ENCODE data around the gene GSTP1.
A peak's percentile ranks its signal among the peaks of the same experiment; 100 is the strongest.
"Not testable (repeated sequence)": the region's sequence is repeated elsewhere in the genome, so short reads cannot be mapped to it uniquely, and the experiment has no call there.

GSTP1 gene

DNA sequence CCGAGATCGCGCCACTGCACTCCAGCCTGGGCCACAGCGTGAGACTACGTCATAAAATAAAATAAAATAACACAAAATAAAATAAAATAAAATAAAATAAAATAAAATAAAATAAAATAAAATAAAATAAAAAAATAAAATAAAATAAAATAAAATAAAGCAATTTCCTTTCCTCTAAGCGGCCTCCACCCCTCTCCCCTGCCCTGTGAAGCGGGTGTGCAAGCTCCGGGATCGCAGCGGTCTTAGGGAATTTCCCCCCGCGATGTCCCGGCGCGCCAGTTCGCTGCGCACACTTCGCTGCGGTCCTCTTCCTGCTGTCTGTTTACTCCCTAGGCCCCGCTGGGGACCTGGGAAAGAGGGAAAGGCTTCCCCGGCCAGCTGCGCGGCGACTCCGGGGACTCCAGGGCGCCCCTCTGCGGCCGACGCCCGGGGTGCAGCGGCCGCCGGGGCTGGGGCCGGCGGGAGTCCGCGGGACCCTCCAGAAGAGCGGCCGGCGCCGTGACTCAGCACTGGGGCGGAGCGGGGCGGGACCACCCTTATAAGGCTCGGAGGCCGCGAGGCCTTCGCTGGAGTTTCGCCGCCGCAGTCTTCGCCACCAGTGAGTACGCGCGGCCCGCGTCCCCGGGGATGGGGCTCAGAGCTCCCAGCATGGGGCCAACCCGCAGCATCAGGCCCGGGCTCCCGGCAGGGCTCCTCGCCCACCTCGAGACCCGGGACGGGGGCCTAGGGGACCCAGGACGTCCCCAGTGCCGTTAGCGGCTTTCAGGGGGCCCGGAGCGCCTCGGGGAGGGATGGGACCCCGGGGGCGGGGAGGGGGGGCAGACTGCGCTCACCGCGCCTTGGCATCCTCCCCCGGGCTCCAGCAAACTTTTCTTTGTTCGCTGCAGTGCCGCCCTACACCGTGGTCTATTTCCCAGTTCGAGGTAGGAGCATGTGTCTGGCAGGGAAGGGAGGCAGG is at the start of gene GSTP1:
GSTP1 (plus strand) TSS at position 566 of the 958 bp plus-strand sequence; CDS start at position 598, 32 bp downstream.
- peak; percentile 95 to 98 for DNase-seq

DNA sequence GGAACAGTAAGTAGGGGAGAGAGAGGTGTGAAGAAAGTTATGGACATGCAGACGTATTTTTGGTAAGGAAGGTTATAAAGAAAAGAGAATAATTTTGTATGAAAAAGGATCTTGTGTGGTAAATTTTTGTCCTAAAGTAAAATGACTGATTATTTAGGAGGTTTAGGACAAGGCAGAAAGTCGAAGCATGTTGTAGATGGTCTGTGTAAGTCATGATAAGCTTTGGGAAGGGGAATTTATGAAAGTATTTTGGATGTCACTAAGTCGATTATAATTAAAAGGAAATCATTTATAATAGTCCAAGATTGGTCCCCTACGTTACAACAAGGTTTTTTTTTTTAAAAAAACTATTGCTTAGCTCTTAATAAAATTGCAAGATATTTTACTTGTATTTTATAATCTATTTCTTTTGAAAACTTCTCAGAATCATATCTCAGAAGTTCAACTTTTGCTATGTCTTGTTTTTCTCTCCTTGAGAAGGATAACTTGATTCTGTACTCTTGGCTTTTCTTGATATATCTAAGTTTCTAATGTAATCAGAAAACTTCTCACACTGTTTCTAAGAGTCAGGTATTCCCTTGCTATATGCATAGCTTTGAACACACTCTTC is 49.4 kb upstream of the GSTP1 start:
- no peak for DNase-seq

DNA sequence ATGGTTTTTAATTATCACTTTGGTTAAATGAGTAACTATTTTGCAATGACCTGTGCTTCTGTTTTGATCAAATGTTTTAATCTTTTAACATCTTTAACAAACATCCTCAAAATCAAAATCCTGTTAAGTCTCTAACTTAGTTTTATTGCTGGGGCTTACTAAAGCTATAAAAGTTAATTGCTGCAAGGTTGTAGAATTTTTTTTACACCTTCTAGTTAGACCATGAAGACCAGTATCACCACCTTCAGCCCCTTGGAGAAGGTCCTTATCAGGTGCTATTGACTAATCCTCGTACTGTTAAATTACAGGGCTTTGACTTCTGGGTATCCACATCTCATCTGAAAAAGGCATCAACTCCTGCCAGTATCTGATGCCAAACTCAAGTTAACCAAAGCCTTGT is 48.1 kb upstream of the GSTP1 start:
- DNase-seq, result no peak

DNA sequence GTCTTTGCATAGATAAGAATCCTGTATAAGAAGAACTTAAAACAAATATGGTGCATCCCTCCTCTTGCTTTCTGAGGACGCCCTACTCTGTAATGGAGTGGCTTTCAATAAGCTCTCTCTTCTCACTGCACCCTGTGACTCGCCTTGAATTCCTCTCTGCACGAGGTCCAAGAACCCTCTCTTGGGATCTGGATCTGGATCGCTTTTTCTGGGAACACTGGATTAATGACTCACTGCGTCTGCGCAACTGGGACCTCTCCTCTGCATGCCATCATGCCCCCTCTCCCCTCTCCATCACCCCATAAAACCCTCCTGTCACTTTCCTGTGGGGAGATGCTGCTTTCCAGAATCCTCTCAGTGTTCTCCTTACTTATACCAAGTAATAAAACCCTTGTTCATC is 45.3 kb upstream of the GSTP1 start:
- no peak for DNase-seq

DNA sequence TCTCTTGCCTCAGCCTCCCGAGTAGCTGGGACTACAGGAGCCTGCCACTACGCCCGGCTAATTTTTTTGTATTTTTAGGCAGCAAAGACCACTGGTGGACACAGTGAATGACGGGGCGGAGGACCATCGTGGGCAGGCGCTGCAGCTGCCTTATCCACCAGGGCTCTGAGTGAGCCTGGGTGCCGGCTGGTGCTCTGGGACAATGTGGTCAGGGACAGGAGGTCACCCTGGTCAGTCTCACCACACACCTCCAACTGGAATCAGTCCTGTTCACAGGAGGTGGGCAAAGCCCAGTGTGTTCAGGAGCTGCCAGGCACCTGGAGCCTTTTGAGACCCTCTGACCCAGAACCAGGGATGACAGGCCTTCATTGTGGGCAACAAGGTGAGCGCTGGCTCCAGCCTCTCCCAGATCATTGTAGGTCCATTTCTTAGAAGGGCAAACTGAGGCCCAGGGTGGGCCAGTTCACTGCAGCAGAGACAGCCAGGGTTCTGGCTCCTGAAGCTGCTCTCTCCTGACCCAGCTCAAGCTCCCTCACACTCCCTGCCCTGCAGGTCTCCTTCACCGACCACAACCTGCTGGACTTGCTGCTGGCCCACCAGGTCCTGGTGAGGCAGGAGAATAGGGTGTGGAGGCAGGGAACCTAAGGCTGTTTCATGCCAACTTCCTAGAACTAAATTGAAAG is 44.6 kb upstream of the GSTP1 start:
- no peak for DNase-seq

DNA sequence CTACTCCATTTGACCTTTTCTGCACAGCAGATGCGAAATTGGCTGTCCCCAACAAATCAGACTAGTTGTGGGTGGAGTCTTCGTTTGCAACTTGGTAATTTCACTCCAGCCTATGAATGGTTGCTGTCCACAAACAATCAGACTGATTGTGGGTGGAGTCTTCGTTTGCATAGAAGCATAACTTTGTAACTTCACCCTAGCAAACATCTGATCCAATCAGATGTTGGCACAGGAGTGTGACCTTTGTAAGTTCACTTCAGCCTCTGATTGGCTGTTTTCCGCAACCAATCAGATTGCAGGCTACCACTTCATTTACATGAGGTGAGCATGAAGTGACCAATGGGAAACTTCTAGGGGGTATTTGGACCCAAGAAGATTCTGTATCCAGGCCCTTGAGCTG is 44.1 kb upstream of the GSTP1 start:
- peak in 1 of 2 experiments; percentile 17 for DNase-seq

DNA sequence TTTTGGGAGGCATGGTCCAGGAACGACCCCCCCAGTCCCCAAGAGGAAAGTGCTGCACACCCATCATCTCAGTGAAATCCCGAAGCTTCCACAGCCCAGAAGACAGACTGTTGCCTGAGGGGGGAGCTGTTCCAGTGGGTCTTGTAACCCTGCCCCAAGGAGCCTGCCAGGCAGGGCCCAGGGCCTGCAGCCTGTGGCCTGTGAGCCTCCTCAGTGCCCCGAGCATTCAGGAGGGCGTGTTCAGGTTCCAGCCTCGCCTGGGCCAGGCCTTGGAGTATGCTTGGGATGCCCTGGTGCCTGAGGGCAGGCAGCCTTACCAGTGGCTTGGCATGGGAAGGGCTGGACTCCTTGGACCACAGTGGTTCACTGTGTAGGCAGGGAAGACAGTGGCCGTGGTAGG is 42.4 kb upstream of the GSTP1 start:
- DNase-seq, result no peak

DNA sequence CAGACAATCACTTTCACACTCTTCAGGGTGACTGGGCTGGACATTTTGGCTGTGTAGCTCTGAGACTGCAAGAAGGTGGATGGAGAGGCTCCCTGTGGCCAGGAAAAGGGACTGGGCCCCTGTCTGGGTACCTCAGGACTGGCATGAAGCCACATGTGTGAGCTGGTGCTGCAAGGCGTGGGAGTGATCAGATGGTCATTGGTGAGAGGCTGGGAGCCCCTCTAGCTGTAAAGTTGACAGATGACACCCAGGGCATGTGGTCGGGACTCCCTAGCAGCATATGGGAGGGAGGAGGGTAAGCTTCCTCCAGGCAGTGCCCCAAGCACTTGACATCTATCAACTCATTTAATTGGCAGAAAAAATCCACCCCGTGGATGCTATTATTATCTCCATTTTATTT is 41.4 kb upstream of the GSTP1 start:
- no peak for DNase-seq

DNA sequence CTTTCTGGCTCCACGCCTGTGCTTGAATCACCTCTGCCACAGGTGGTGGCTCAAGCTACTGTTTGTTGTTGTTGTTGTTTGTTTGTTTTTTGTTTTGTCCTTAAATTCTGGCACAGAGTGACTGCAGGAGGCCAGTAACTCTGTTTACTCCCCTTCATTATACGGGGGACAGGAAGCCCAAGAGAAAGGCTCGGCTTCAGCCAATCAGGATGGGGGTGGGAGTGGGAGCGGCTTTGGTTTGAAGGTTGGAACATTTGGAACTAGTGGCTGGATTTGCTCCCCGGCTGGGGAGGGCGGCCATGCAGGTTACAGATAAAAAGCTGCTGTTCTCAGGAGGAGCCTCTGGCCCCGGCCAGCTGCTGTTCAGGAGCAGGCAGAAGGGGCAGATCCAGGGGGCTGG is 40.6 kb upstream of the GSTP1 start:
- no peak for DNase-seq

DNA sequence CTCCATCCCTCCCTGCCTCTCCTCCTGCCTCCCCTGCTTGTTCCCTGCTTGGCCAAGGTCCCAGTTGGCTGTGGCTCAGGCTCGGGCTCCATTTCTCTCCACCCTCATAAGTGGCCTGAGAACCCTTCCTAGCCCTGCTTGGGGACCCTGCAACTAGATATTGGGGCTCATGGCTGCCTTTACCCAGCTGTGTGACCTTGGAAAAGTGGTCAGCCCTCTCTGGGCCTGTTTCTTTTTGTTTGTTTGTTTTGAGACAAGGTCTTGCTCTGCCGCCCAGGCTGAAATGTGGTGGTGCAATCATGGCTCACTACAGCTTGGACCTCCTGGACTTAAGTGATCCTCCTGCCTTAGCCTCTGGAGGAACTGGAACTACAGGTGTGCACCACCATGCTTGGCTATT is 40.0 kb upstream of the GSTP1 start:
- no peak for DNase-seq

DNA sequence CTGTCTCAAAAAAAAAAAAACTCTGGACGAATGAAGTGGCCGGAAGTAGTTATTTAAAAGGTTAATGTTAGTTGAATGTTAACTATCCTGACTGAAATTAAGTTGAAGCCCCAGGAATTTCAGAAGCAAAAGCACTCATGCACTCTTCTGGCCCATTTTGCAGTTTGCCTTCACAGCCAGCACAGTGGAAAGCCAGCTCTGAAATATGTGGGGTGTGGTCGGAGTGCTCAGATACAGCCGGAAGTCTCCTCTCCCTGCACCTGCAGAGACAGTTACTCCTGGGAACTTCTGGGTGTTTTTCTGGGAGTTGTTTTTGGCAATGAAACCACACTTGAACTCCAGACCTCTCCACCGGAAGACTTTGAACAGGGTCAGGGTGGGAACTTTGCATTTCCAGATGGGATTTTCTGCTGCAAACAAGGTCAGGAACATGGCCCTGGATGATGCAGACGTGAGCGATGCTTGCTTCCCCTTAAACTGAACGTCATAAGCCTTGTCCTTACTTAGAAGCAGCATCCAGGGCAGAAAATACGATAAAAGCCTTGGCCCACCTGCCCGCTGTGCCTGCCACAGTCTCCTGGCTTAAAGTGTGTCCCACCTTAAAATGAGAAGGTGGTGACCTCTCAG is 38.9 kb upstream of the GSTP1 start:
- DNase-seq, result no peak

DNA sequence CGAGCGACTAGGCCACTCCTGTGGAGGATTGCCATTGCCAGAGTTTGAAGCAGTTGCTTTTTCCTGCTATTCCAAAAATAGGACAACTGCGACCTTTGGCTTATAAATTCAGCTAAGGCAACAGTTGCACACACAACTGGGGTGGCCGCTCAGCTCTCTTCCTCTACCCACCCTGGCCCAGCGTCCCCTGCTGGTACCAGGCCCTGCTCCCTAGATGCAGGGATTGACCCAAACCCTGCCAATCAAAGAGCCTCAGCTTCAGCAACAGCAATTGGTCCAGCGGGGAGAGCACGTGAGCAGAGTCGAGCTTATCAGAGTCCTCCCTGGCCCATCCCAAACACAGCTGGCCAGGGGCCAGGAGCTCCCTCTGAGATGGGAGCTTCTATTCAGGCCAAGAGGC is 38.3 kb upstream of the GSTP1 start:
- DNase-seq, result no peak

DNA sequence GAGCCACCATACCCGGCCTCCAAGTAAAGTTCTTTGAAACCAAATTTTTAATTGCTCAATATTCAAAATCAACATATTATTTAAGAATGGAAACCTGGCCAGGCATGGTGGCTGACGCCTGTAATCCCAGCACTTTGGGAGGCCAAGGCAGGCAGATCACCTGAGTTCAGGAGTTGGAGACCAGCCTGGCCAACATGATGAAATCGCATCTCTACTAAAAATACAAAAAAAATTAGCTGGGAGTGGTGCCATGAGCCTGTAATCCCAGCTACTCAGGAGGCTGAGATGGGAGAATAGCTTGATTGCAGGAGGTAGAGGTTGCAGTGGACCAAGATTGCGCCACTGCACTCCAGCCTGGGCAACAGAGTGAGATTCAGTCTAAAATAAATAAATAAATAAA is 35.5 kb upstream of the GSTP1 start:
- not testable (repeated sequence) for DNase-seq

DNA sequence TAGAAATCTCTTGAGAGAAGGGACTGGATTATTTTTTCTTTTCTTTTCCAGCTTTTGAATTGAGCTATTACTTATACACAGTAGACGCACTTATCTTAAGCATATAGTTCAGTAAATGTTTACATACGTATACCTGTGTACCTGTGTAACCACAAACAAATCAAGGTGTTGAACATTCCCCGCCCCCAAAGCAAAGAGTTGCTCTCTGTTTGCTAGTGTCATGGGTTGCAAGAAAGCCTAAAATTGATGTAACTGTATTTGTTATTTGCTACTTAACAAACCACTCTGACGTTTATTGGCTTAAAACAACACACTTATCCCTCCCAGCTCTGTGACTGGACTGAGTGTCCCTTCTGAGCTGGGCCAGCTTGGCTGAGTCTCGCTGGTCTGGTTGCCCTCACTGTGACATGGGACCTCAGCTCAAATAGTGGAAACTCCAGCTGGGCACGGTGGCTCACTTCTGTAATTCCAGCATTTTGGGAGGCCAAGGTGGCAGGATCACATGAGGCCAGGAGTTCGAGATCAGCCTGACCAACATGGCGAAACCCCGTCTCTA is 35.0 kb upstream of the GSTP1 start:
- peak in 1 of 2 experiments; percentile 34 for DNase-seq

DNA sequence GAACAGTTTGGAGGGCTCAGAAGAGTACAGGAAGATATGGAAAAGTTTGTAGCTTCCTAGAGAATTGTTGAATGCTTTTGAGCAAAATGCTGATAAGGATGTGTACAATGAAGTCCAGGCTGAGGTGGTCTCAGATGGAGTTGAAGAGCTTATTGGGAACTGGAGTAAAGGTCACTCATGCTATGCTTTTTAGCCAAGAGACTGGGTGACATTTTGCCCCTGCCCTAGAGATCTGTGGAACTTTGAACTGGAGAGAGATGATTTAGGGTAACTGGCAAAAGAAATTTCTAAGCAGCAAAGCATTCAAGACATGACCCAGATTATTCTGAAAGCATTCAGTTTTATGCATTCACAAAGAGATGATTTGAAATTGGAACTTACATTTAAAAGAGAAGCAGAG is 32.5 kb upstream of the GSTP1 start:
- DNase-seq, result no peak

DNA sequence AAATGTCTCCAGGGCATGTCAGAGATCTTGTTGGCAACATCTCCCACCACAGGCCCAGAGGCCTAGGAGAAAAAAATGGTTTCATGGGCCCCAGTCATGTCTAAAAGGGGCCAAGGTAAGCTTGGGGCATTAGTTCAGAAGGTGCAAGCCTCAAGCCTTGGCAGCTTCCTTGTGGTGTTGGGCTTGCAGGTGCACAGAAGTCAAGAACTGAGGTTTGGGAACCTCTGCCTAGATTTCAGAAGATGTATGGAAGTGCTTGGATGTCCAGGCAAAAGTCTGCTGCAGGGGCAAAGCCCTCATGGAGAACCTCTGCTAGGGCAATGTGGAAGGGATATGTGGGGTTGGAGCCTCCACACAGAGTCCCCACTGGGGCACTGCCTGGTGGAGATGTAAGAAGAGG is 31.9 kb upstream of the GSTP1 start:
- not testable (repeated sequence) for DNase-seq

DNA sequence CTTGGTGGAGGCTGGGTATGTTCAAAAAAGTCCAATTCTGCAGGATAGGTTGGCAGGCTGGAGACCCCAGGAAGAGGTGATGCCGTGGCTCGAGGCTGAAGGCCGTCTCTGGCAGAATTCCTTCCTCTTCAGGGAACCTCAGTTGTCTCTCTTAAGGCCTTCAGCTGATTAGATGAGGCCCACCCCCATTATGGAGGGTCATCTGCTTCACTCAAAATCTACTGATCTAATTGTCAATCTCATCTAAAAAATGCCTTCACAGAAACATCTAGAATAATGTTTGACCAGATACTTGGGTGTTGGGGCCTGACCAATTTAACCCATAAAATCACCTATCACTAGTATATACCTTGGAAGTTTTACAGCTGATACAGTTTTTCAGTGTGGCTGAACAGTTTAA is 27.4 kb upstream of the GSTP1 start:
- no peak for DNase-seq

DNA sequence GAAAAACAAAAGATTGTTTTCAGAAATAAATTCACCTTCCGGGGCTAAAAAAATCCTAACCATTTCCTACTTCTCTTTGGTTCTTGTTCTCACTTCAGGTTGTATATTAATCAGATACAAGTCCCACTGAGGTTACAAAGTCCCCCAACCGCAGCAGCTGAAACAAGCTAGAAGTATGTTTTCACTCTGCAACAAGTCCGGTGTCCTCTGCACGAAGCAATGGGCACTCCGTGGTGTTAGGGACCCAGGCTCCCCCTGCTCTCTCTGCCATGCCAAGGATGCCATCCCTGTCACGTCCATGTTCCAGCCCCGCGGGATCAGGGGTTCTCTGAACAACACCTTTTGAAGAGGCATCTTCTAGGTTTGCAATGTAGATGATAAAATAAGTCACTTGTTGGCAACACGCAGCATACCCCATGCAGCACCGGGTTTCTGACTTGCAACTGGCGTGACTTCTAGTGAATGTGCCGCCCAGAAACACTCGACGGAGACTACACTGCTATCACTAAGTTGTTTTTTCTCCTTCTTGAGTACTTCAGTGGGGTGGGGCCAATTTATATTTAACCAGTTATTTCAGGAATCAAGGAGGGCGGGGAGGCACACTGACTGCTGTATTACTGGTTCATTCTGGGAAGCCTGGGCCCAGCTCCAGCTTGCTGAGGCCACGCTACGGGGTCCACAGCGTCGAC is 25.4 kb upstream of the GSTP1 start:
- DNase-seq, result no peak

DNA sequence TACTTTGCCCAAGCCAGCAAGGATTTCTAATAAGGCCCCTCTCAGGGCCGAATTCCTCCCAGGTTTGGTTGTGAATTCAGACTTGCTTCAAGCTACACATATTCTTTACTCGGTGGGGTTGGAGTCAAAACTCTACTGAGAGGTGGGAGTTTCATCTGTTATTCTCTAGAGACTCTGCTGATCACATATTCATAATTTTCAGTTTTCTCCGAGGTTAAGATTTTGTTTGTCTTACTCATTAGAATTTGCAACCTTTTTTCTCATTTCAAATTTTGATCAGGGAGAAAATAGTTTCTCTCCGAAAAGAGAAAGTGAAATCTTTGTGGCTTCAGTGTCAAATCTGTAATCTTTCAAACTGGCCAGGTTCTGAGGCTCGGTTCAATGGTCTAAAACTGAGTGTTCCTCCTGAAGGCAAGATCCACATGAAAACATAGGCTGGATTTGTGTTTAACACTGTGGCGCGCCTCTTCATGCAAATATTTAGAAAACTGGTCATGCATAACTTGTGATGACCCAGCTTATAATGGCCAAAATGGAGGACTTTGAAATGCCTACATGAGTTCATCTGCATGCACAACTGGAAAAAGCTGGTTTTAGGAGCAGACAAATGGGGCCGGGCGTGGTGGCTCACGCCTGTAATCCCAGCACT is 21.5 kb upstream of the GSTP1 start:
- DNase-seq, result peak; percentile 96 to 97

DNA sequence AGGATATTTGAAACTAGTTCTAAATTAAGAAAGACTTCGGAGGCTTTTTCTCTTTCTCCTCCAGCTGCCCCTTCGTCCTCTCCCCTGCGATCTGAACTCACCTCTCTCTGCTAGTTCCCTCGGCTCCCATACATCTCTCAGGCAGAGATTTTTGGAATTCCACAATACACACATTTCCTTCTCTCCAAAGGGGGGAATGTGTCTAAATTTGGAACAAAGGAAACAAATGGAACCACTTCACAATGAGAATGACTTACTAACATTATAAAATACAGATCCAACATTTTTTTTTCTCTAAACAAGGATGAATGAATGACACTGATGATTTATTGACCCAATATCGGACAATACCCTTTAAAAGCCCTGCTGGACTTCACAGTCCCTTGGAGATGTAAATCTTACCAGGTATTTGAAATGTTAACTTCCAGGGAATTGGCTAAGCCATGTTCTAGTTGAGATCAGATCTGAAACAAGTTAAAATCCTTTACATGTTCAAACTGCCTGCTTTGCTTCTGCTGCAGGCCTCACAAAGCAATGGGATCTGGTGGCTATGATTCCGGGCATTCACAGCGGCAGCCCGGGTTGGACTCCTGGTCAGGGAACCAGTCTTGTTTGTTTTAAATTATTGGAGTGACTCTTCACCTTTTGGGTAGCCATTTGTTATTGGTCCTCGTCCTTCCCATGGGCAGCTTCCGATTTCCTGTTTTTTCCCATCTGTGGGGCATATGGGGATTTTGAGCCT is 20.5 kb upstream of the GSTP1 start:
- no peak for DNase-seq

DNA sequence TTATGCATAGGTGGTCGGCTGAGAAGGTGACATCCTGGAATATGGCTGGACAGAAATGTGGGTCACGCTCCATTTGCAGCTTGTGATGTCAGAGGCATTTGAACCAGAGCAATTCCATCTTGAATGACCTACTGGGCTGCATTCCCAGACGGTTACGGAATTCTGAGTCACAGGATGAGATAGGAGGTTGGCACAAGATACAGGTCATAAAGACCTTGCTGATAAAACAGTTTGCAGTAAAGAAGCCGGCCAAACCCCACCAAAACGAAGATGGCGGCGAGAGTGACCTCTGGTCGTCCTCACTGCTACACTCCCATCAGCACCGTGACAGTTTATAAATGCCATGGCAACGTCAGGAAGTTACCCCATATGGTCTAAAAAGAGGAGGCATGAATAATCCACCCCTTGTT is 19.9 kb upstream of the GSTP1 start:
- not testable (repeated sequence) for DNase-seq
